HG03571 (cell line): ENCODE measurements around the gene NPTX2.
"Not testable (repeated sequence)": the region's sequence is repeated elsewhere in the genome, so short reads cannot be mapped to it uniquely, and the experiment has no call there.

ENCODE experiments used
- ATAC-seq: cut with Tn5 transposase; IDR thresholded peaks from one replicate; pipeline ENCODE4 v1.9.1; 2021; ENCODE audit not compliant: unreplicated experiment

The NPTX2 gene, protein sequence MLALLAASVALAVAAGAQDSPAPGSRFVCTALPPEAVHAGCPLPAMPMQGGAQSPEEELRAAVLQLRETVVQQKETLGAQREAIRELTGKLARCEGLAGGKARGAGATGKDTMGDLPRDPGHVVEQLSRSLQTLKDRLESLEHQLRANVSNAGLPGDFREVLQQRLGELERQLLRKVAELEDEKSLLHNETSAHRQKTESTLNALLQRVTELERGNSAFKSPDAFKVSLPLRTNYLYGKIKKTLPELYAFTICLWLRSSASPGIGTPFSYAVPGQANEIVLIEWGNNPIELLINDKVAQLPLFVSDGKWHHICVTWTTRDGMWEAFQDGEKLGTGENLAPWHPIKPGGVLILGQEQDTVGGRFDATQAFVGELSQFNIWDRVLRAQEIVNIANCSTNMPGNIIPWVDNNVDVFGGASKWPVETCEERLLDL

GRCh38 chr7:98617051-98617959, at the start of gene NPTX2:
Gene NPTX2 (plus strand): TSS chr7:98617285. CDS start chr7:98617462, 177 bp downstream.
- ATAC-seq, result no peak

DNA sequence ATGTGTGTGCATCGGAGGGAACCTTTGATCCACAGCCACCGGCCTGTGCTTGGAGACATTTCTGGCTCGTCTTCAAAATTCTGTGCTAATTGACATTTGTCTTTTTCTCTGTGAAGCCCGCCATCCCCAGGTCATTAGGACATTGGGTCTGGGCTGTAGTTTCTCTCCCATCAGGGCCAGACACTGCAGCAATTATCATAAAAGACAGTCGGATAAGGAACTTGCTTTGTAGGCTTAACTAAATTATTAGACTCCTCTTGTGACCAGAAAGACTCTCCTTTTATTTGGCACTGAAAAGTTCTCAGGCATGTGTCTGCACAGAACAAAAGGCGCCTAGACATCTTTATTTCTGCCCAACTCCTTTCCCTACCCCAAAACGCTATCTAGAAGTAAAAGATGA, 49.1 kb upstream of the NPTX2 start:
- ATAC-seq, result no peak

GRCh38 chr7:98568891-98569290, 48.2 kb upstream of the NPTX2 start:
- no peak for ATAC-seq

DNA sequence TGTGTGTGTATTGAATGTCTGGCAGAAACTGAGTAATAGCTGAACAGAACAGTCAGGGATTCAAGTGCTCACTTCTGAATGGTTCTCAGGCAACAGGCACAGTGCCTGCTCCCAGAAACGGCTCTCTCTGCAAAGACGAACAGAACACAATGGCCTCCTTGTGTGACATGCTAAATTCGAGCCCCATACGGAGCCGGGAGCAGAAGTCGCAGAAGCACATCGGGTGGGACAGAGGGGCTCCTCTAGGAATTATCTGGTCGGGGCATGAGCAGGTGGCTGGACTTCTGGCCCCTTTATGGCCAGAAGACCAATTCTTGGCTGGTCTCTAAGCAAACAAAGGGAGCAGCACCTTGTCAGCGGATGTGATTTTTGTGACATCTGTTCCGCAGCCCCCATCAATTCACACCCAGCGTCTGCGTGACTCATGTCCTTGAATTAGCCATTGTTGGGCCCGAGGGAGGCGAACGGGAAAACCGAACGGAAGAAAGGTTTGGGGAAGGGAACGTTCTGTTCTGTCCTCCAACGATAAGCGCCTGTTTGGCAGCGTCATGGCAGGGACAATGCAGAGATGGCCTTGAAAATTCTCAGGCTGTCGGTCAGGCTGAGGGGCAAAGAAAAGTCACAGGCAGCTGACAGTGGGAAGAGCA, 47.3 kb upstream of the NPTX2 start:
- no peak for ATAC-seq

GRCh38 chr7:98571006-98571405, 46.1 kb upstream of the NPTX2 start:
- ATAC-seq, result no peak

- ATAC-seq, result no peak
Observed at GRCh38 chr7:98571986-98572385, 45.1 kb upstream of the NPTX2 start.

DNA sequence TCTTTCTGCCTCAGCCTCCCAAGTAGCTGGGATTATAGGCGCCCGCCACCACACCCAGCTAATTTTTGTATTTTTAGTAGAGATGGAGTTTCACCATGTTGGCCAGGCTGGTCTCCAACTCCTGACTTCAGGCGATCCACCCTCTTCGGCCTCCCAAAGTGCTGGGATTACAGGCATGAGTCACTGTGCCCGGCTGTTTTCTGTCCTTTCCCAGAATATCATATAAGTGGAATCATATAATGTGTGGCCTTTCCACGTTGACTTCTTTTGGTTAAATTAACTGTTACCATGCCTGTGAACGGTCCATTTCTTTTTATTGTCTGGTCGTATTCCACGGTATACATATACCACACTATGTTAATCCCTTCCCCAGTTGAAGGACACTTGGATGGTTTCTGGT, 44.4 kb upstream of the NPTX2 start:
- not testable (repeated sequence) for ATAC-seq

DNA sequence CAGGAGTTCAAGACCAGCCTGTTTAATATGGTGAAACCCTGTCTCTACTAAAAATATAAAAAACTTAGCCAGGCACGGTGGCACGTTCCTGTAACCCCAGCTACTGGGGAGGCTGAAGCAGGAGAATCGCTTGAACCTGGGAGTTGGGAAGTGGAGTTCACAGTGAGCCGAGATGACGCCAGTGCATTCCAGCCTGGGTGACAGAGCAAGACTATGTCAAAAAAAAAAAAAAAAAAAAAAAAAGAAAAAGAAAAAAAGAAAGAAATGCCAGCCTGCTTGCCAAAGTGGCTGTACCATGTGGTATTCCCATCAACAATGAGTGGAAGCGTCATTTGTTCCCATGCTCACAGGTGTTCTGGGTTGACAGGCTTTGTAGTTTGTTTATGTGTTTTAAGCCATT, 43.3 kb upstream of the NPTX2 start:
- ATAC-seq, result no peak

DNA sequence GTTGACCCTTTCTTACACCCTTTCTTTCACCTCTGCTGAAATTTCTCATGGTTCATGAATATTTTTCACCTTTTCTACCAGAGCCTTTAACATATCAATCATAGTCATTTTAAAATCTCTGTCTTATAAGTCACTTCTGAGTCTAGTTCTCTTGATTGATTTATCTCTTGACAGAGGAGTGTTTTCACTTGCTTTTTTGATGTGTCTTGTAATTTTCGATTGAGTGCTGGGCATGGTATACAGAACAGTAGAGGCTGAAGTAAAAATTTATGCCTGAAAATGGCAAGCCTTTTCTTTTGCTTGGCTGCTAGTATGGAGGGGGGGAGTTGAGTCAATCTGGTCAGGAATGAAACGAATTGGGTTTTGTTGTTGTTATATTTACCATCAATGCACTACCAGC, 41.2 kb upstream of the NPTX2 start:
- ATAC-seq, result no peak

DNA sequence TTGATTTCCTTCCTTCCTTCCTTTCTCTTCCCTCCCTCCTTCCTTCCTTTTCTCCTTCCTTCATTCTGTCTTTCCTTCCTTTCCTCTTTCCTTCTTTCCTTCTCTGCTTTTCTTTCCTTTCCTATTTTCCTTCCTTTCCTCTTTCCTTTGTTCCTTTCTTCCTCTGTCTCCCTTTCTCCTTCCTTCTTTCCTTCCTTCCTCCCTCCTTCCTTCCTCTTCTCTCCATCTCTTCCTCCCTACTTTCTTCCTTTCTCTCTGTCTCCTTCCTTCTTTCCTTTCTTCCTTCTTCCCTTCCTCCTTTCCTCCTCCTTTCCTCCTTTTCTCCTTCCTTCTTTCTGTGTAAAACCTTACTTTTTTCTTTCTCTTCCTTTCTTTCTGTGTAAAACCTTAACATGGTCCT, 32.3 kb upstream of the NPTX2 start:
- no peak for ATAC-seq

- no peak for ATAC-seq
Observed at GRCh38 chr7:98591926-98592325, 25.2 kb upstream of the NPTX2 start.

DNA sequence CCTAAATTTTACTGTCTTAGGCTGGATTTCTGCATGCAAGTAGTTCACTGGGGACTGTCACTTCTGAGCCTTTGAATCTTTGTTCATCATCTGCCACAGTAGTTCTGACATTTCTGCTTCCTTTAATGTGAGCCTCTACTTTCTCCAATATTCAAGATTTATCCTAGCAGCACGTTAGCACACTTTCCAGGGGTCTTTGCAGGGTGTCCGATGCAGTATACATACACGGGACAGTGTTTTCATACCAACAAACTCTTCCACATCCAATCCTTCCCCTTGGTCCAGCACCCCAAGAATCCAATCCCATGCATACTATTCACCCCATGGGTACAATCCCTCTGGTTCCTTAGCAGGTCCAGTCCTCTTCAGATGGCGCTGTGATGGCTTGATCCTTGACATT, 22.7 kb upstream of the NPTX2 start:
- no peak for ATAC-seq

DNA sequence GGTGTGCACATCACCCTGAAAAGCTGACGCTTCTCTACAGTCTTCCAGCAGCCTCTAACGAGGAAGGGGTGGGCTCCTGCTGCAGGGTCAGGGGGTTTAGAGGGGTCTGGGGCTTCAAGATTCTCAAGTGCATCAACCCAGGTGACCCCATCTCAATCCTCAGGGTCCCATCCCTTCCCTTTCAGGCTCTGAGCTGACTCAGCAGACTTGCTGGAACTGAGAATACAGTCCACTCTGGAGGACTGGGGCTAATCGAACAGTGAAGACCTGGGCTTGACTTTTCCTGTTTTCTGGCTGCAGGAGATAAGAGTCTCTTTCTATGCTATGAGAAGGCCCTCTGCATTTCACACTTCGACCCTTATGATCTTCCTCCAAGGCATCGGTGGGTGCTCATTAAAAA, 22.3 kb upstream of the NPTX2 start:
- no peak for ATAC-seq

DNA sequence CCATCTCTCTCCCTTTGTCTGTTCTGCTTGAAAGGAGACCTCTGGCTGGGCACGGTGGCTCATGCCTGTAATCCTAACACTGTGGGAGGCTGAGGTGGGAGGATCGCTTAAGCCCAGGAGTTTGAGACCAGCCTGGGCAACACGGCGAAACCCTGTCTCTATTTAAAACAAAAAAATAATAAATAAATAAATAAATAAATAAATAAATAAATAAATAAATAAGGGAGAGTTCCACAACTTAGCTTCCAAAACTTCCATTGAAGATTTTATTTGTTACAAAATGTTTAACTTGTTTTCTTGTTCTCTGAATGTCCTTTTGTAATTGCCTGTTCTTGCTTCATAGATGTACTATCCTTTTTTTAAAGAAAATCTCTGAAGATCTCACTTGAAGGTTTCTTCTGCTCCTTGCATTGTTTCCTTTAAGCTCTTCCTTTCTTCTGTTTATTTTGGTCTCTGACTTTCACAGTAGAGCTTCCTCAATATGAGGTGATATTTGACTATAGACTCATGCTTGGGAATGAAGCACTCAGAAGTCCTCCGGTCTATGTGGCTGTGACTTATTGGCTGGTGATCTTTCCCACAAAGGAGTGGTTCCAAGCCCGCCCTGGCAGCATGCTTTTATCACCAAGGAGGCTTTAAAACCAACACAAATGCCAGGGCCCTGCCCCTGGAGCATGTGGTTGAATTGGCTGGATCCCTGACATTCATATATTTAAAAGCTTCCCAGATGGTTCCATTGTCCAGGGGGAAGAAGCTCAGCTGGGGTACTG, 18.1 kb upstream of the NPTX2 start:
- ATAC-seq, result no peak

GRCh38 chr7:98599886-98600285, 17.2 kb upstream of the NPTX2 start:
- no peak for ATAC-seq

- no peak for ATAC-seq
Observed at GRCh38 chr7:98602755-98603398, 14.2 kb upstream of the NPTX2 start.

DNA sequence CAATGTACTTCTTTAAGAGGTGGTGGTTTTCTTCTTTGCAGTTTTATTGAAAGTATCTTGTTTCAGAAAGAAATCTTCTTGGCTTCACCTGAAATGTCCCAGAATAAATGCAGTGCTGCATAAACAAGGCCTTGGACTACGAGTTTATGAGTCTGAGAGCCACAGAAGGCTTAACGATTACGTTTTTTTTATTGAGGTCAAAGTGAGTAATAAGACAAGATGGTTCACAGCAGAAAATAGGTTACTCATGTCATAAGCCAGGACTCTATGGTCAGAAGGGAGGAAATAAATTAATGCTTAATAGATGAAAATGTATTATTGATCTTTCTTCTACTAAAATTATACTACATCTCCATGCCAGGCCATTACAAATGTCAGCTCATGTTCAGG, 13.7 kb upstream of the NPTX2 start:
- ATAC-seq, result no peak

- no peak for ATAC-seq
Observed at GRCh38 chr7:98613601-98614425, 3.3 kb upstream of the NPTX2 start.

DNA sequence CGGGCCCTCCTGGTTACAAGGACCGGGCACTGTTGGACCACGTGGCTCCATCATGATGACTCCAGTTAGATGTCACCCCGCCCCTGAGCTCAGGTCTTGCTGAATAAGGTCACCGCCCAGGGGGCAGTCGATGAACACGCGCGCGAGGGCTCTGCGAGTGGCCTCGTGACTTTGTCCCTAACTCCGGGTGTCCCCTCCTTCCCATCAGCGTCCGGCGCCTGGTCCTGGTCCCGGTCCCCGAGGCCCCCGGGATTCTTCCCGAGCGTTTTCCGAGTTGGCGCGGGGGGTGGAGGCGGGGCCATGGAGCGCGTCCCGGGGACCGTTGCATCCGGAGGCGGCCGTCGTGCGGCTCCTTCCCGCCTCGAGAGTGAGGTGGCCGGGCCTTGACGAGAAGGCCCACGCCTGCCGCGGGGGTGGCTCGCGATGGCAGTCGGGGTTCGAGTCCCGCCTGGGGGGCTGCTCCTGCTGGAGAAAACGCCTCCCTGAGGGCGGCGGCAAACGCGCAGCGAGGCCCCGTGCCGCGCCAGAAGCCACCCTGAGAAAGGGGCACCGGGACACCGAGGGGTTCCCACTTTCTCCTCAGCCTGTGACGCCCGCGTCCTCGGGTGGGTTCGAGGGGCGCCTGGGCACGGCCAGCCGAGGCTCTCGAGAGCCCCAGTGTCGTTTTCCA, 569 bp upstream of the NPTX2 start:
- no peak for ATAC-seq
